ENCODE results near the gene TMEM250. TPM values are rescaled to one million over a fixed set of nuclear protein-coding genes. Genes with fewer than 3 reads are reported as not detected.

TMEM250 gene
- total RNA-seq, 6 experiments from 2014 or later: 12.4 to 29.7 (median 15.4) TPM

DNA sequence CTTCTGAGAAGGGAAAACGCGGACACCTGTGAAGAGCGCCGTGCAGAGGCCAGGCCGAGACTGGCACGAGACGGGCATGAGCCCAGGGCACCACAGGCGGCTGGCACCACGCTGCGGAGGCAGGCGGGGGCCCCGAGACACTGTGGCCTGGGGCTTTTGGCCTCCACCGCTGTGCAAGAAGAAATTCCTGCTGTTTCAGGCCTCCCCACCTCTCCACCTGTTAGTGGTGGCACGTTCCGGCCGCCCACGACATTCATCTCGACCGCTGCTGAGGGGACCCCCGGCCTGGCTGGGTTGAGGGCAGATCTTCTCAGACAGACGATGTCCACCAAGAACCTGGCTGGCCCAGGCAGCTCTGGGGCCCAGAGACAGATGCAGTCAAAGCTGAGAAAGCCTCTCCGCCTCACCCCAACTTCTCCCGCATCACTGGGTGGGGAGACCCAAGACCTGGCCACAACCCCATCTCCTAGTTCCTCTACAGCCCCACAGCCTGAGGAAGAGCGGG is 35.1 kb downstream of the TMEM250 start:
- ATAC-seq: no peak
- WGBS (ENCODE audit: insufficient coverage, low coverage, low lambda C conversion rate, missing lambda C conversion rate): 67% methylated on average over 2 of the region's 24 CpGs
- Histone ChIP-seq H3K4me1 (peaks cover 0 to 15% (median 5%) of the 10 kb centered on the region in 4 donors), H3K27ac (no peak overlapping the region), H3K9me3 (no peaks in the 10 kb centered on the region), H3K27me3 (no peaks in the 10 kb centered on the region), H3K36me3 (no peaks in the 10 kb centered on the region), H3K4me3 (no peak overlapping the region)
- intact Hi-C loops (cut with DNase I): no loop called here
- no peak for TF ChIP-seq CTCF (IDR thresholded peaks at IDR 0.05)
- no peak for TF ChIP-seq POLR2A (IDR thresholded peaks at IDR 0.05)
- DNase-seq: peak in 1 of 3 donors; percentile 48

- Histone ChIP-seq H3K27ac (no peak overlapping the region), H3K9me3 (no peaks in the 10 kb centered on the region), H3K4me1 (peaks cover 0 to 15% (median 5%) of the 10 kb centered on the region in 4 donors), H3K27me3 (no peaks in the 10 kb centered on the region), H3K36me3 (no peaks in the 10 kb centered on the region), H3K4me3 (no peak overlapping the region)
- no peak for TF ChIP-seq CTCF (IDR thresholded peaks at IDR 0.05)
- TF ChIP-seq POLR2A (IDR thresholded peaks at IDR 0.05): no peak
- 88% methylated on average over 9 of the region's 34 CpGs for WGBS (ENCODE audit: insufficient coverage, low coverage, low lambda C conversion rate, missing lambda C conversion rate)
- ATAC-seq (no peak), DNase-seq (peak in 1 of 3 donors; percentile 41)
- intact Hi-C loops (cut with DNase I): no loop called here
Measured at GRCh38 chr9:136082496-136083361, 35.9 kb downstream of the TMEM250 start.

DNA sequence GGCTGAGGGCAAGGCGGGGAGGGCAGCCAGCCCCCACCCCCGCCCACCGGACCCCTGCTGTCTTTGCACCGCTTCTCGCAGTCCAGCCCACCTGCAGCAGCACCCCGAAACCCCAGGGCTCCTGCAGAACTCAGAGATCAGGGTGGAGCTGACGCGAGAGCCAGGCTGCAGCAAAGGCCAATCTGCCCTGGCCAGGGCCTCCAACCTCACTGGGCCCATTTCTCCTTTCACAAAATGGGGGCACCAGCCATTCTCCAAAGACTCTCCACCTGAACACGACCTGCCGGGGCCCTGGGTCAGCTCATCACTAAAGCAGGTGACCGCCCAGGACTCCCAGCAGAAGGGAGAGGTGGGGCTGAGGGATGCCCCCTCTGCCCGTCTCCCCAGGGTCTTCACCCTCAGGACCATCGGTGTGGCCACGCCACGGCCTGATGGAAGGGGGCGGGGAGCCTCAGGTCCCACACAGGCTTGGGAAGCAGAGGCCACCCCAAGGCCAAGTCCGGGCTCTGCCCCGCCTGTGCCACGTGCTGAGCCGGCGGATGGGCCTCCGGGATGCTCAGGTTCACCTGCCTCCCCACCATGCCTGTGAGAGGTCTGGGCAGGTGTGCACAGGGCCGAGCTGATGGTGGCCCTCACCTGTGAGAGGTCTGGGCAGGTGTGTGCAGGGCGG is 36.7 kb downstream of the TMEM250 start:
- Histone ChIP-seq H3K4me3 (no peak overlapping the region), H3K4me1 (peaks cover 0 to 15% (median 5%) of the 10 kb centered on the region in 4 donors), H3K36me3 (no peaks in the 10 kb centered on the region), H3K9me3 (no peaks in the 10 kb centered on the region), H3K27me3 (no peaks in the 10 kb centered on the region), H3K27ac (no peak overlapping the region)
- ATAC-seq: no peak
- intact Hi-C loops (cut with DNase I): no loop called here
- no CpG with 5 or more reads among the region's 24 CpGs for WGBS (ENCODE audit: insufficient coverage, low coverage, low lambda C conversion rate, missing lambda C conversion rate)
- DNase-seq: peak in 1 of 3 donors; percentile 46
- no peak for TF ChIP-seq POLR2A (IDR thresholded peaks at IDR 0.05)
- TF ChIP-seq CTCF (IDR thresholded peaks at IDR 0.05): no peak

- H3K36me3 ChIP-seq: no peaks in the 10 kb centered on the region
- no peaks in the 10 kb centered on the region for H3K9me3 ChIP-seq
- H3K4me1 ChIP-seq: peaks cover 0 to 11% (median 5%) of the 10 kb centered on the region in 4 donors
- ATAC-seq: peak in 1 of 4 donors; percentile 9
- intact Hi-C loops (cut with DNase I): no loop called here
- no peaks in the 10 kb centered on the region for H3K27me3 ChIP-seq
- WGBS (ENCODE audit: insufficient coverage, low coverage, low lambda C conversion rate, missing lambda C conversion rate): no CpG with 5 or more reads among the region's 27 CpGs
- H3K4me3 ChIP-seq: no peak overlapping the region
- TF ChIP-seq POLR2A (IDR thresholded peaks at IDR 0.05) (no peak), CTCF (IDR thresholded peaks at IDR 0.05) (no peak)
- no peak overlapping the region for H3K27ac ChIP-seq
- peak in 1 of 3 donors; percentile 47 for DNase-seq
Measured at GRCh38 chr9:136081113-136081825, 37.4 kb downstream of the TMEM250 start.

Measured in right lobe of liver (tissue), 6 donors.